ENCODE measurements around the gene STARD13.

Gene STARD13

GRCh38 chr13:33111414-33112110 lies 174.0 kb downstream of the STARD13 start:
- no peak for DNase-seq (ENCODE audit: low read depth)

DNA sequence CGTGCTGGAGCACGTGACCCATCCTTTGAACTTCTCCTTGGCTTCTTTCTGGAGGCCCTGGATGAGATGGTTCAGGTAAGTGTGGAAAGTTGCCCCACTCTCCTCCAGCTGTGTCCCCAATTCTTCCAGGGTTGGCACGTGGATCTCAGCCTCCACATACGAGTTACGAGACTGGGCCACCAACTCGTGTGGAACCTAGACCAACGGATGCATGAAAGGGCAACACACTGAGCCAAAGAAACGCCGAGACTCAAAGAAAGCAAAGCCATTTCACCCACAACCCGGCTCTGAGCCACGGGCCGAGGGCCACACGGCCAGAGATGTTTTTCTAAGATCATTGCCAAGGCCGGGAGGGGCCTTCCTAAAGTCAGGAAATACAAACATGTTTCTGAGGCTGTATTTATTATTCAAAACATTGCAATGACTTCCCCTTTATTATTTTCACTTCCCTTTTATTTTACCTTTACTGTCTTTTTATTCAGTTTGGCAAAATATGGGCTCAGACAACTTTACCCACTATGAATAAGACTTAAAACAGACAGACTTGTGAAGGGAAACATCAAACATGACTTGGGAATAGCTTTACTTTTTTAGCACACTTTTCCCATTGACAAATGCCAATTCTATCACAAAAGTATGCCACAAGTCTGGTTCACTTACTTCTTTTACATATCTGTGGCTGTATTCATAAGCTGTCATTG lies 174.7 kb downstream of the STARD13 start:
- DNase-seq (ENCODE audit: low read depth), result no peak

- DNase-seq (ENCODE audit: low read depth), result no peak
Observed at GRCh38 chr13:33110386-33110712, 175.2 kb downstream of the STARD13 start.

DNA sequence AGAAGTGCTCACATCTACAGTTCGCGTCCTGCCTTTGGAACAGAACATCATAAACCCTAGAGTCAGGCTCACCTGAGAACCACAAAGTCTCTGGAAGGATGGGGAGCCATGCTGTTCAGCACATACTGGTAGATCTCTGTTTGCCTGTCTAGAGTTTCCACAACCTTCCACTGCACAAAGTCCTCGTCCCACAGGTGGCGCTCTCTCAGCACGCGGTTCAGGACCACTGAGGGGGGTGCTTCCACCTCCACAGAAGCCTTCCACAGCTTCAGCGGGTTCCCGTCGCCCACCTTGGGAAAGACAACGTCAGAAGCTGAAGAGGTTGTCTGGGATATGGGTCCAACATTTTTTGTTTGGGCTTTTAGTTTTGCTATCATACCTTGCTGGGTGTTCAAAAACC lies 175.8 kb downstream of the STARD13 start:
- no peak for DNase-seq (ENCODE audit: low read depth)

DNA sequence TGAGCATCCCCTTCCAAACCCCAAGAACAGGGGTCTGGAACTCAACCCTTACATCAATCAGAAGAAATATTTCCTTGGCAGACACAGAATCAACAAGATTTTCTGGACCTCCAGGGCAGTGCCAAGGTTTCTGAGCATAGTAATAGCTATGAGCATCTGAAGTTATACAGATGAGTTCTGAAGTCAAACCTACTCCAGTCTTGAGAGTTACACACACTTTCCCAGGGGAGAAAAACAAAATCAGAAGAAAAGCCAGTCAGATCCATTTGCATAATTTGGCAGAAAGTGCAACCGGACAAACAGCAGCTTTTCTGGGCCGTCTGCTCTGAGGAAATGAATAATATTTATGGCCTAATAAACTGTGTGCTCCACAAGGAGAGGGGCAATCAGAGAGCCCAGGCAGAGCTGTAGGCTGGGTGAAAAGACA lies 176.3 kb downstream of the STARD13 start:
- no peak for DNase-seq (ENCODE audit: low read depth)

- DNase-seq (ENCODE audit: low read depth), result no peak
Observed at GRCh38 chr13:33108620-33109019, 176.9 kb downstream of the STARD13 start.

GRCh38 chr13:33107361-33107760 lies 178.2 kb downstream of the STARD13 start:
- no peak for DNase-seq (ENCODE audit: low read depth)

- no peak for DNase-seq (ENCODE audit: low read depth)
Observed at GRCh38 chr13:33106656-33107360, 178.7 kb downstream of the STARD13 start.

GRCh38 chr13:33105387-33106005 lies 180.1 kb downstream of the STARD13 start:
- DNase-seq (ENCODE audit: low read depth), result no peak

GRCh38 chr13:33103457-33103856 lies 182.1 kb downstream of the STARD13 start:
- DNase-seq (ENCODE audit: low read depth), result no peak

GRCh38 chr13:33101835-33102234 lies 183.7 kb downstream of the STARD13 start:
- no peak for DNase-seq (ENCODE audit: low read depth)

DNA sequence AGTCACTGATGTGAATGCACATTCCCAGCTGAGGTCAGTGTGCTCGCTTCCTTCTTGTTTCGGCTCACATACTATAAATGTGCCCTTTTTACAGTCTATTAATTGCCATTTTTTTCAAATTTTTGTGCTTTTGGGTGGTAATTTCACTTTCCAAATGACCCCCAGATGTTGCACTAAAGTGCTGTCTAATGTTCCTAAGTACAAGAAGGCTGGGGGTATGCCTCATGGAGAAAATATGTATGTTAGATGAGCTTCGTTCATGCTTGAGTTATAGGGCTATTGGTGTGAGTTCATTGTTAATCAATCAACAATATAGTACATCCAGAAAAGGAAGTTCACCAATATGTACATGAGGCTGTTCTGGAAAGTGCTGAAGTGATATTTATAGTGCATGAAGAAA lies 184.7 kb downstream of the STARD13 start:
- DNase-seq (ENCODE audit: low read depth), result no peak

- DNase-seq (ENCODE audit: low read depth), result no peak
Observed at GRCh38 chr13:33099860-33100259, 185.7 kb downstream of the STARD13 start.

- no peak for DNase-seq (ENCODE audit: low read depth)
Observed at GRCh38 chr13:33096886-33097605, 188.5 kb downstream of the STARD13 start.

DNA sequence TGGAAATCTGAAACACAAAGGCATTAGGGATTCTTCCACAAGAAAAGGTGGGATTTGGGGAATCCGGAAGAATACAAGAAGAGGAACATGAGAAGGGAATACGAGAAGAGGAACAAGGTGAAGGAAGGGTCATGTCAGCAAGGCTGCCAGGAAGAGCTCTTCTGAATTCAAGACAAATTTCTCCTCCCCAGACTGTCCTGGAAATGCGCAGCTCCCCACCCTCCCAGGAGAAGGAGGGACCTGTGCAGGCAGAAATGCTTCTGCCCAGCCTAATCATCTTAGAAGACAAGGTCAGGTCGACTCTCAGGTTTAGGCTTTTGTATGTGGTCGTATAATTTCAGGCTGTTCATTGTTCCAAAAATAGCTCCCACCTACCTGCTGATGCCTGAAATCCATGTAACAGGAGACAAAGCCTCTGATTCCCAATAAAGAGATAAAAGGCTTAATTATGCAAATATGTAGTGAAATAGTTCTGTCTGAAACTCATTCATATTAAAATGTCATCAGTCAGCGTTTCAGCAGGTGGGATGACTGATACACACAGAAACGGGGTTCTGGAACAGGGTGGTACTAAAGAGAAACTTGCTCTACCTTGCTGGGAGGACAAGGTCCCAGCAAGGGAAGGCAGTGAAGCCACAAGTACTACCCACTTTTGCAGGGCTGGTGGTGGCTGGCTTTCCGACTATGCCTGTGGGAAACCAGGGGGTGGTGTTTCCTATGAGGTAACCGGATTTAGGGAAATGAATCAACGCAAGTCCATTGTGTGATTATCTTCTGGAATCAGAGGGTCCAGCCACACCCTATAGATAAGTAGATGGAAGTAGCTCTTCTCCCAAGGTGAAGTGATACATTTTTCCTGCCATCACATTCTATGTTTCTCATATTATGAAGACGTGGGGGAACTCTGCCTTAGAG lies 193.2 kb downstream of the STARD13 start:
- DNase-seq (ENCODE audit: low read depth), result no peak

- no peak for DNase-seq (ENCODE audit: low read depth)
Observed at GRCh38 chr13:33091415-33091774, 194.2 kb downstream of the STARD13 start.

GRCh38 chr13:33090755-33091414 lies 194.7 kb downstream of the STARD13 start:
- no peak for DNase-seq (ENCODE audit: low read depth)

- no peak for DNase-seq (ENCODE audit: low read depth)
Observed at GRCh38 chr13:33089311-33089710, 196.2 kb downstream of the STARD13 start.

- no peak for DNase-seq (ENCODE audit: low read depth)
Observed at GRCh38 chr13:33087790-33088189, 197.8 kb downstream of the STARD13 start.

- DNase-seq (ENCODE audit: low read depth), result no peak
Observed at GRCh38 chr13:33087091-33087490, 198.5 kb downstream of the STARD13 start.

GRCh38 chr13:33083054-33083453 lies 202.5 kb downstream of the STARD13 start:
- no peak for DNase-seq (ENCODE audit: low read depth)
